Mesendoderm (in vitro differentiated cells): ENCODE data around the gene SAGE1. TPM values are rescaled to one million over a fixed set of nuclear protein-coding genes. Genes with fewer than 3 reads are reported as not detected.
"Not testable (repeated sequence)": the region's sequence is repeated elsewhere in the genome, so short reads cannot be mapped to it uniquely, and the experiment has no call there.

Experiments used
- DNase-seq: peaks from one replicate; pipeline ENCODE4 v3.0.0; 2013
- H2AK5ac ChIP-seq: 2 replicates; pipeline ENCODE4 v1.6.1; 2013; ENCODE audit warnings: low read length, inconsistent platforms
- H2BK120ac ChIP-seq: 2 replicates; pipeline ENCODE4 v1.6.1; 2013; ENCODE audit warnings: low read depth, mild to moderate bottlenecking, low read length, moderate library complexity, mixed read lengths
- H2BK15ac ChIP-seq: replicated peaks from 2 replicates; pipeline ENCODE4 v1.6.1; 2013; ENCODE audit warnings: low read depth, mild to moderate bottlenecking, moderate library complexity
- H2BK5ac ChIP-seq: 2 replicates; pipeline ENCODE4 v1.6.1; 2013; ENCODE audit warnings: low read length, inconsistent platforms
- H3K18ac ChIP-seq: 2 replicates; pipeline ENCODE4 v1.6.1; 2013; ENCODE audit warnings: mild to moderate bottlenecking, low read length, mixed read lengths
- H3K23ac ChIP-seq: one replicate; pipeline ENCODE4 v1.6.1; 2013; ENCODE audit warnings: low read length
- H3K27ac ChIP-seq: 2 replicates; pipeline ENCODE4 v1.5.1; 2013; ENCODE audit warnings: low read depth, mild to moderate bottlenecking, inconsistent platforms, low read length, moderate library complexity
- H3K27me3 ChIP-seq: 2 replicates; pipeline ENCODE4 v1.6.1; 2013; ENCODE audit warnings: low read length, control low read depth, mild to moderate bottlenecking, inconsistent platforms; ENCODE audit not compliant: insufficient read depth, poor library complexity
- H3K36me3 ChIP-seq: 2 replicates; pipeline ENCODE4 v1.6.1; 2013; ENCODE audit warnings: low read length, inconsistent platforms; ENCODE audit not compliant: control insufficient read depth, insufficient read depth
- H3K4ac ChIP-seq: one replicate; pipeline ENCODE4 v1.6.1; 2013; ENCODE audit warnings: low read depth, mild to moderate bottlenecking, low read length, moderate library complexity
- H3K4me1 ChIP-seq: 2 replicates; pipeline ENCODE4 v1.6.1; 2013; ENCODE audit warnings: low read depth, low read length, inconsistent platforms; ENCODE audit not compliant: control insufficient read depth
- H3K4me2 ChIP-seq: 2 replicates; pipeline ENCODE4 v1.6.1; 2013; ENCODE audit warnings: low read length
- H3K4me3 ChIP-seq: 2 replicates; pipeline ENCODE4 v1.5.1; 2013; ENCODE audit warnings: mild to moderate bottlenecking, low read length
- H3K56ac ChIP-seq: one replicate; pipeline ENCODE4 v1.6.1; 2013; ENCODE audit warnings: low read length
- H3K79me1 ChIP-seq: 2 replicates; pipeline ENCODE4 v1.6.1; 2013; ENCODE audit warnings: low read length, inconsistent platforms
- H3K79me2 ChIP-seq: 2 replicates; pipeline ENCODE4 v1.6.1; 2013; ENCODE audit warnings: mild to moderate bottlenecking, low read length; ENCODE audit not compliant: control insufficient read depth, insufficient read depth
- H3K9ac ChIP-seq: 2 replicates; pipeline ENCODE4 v1.6.1; 2013; ENCODE audit warnings: low read length, inconsistent platforms
- H4K5ac ChIP-seq: one replicate; pipeline ENCODE4 v1.6.1; 2013; ENCODE audit warnings: low read length
- H4K8ac ChIP-seq: one replicate; pipeline ENCODE4 v1.6.1; 2013; ENCODE audit warnings: low read depth, mild to moderate bottlenecking, control low read depth, low read length, moderate library complexity
- WGBS: extraction: QIAGEN DNeasy Blood & Tissue Kit; methylation state at CpG from one replicate; pipeline ENCODE4 v1.1.7; 2013; ENCODE audit warnings: low lambda C conversion rate, missing lambda C conversion rate; ENCODE audit not compliant: insufficient coverage; ENCODE audit errors: extremely low coverage; 5-methylcytosine and 5-hydroxymethylcytosine counted together
- polyA plus RNA-seq, 2 experiments: library from polyadenylated mRNA; stranded (reverse); fragments of 200-250 nt; gene quantifications; one replicate each; pipeline ENCODE4 v1.2.3, GENCODE V29; 2013

Gene SAGE1, protein sequence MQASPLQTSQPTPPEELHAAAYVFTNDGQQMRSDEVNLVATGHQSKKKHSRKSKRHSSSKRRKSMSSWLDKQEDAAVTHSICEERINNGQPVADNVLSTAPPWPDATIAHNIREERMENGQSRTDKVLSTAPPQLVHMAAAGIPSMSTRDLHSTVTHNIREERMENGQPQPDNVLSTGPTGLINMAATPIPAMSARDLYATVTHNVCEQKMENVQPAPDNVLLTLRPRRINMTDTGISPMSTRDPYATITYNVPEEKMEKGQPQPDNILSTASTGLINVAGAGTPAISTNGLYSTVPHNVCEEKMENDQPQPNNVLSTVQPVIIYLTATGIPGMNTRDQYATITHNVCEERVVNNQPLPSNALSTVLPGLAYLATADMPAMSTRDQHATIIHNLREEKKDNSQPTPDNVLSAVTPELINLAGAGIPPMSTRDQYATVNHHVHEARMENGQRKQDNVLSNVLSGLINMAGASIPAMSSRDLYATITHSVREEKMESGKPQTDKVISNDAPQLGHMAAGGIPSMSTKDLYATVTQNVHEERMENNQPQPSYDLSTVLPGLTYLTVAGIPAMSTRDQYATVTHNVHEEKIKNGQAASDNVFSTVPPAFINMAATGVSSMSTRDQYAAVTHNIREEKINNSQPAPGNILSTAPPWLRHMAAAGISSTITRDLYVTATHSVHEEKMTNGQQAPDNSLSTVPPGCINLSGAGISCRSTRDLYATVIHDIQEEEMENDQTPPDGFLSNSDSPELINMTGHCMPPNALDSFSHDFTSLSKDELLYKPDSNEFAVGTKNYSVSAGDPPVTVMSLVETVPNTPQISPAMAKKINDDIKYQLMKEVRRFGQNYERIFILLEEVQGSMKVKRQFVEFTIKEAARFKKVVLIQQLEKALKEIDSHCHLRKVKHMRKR
- not detected for polyA plus RNA-seq (2013, experiment 1 of 2)
- polyA plus RNA-seq (2013, experiment 2 of 2) = not detected

DNA sequence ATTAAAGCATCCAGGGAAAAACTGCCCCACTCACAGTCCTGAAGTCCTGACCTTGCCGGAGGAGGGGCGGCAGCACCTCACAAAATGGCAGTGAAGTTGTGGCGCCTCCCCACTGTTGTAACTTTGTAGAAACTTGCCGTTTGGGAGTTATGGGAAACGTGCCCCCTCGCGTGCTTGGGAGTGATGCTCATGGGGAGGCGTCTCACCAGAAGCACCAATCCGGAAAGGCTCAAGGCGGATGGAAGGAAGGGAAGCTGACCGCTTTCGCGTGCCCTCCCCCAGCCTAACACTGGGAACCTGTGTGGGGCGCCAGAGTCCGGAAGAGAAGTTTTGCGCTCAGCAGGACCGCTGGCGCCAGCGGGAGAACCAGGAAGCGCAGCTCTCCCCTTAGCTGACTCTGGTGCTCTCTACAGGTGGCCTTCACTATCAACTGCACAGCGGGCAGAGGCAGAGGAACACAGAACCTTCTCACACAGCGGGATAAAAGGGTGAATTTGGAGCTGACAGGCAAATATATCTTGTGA is at the start of gene SAGE1, which contains the start of gene CT45A10:
Gene SAGE1, plus strand, starts transcription at position 423 of the 524 bp plus-strand sequence. CDS start 2,527 bp downstream, outside the sequence.
Gene CT45A10, minus strand, starts transcription at position 151 of the 524 bp plus-strand sequence. CDS start 8,100 bp downstream, outside the sequence.
- Histone ChIP-seq H2BK5ac (no peak within 1 kb of the TSS), H2BK120ac (no peak within 1 kb of the TSS), H2BK15ac (no peak within 1 kb of the TSS), H4K5ac (no peak within 1 kb of the TSS), H3K27me3 (no peaks in the 10 kb centered on the region), H4K8ac (no peak within 1 kb of the TSS), H3K9ac (no peak within 1 kb of the TSS), H3K36me3 (no peaks in the 10 kb centered on the region), H3K18ac (no peak within 1 kb of the TSS), H3K23ac (no peak within 1 kb of the TSS), H3K4ac (no peak within 1 kb of the TSS), H3K79me1 (no peaks in the 10 kb centered on the region), H3K4me2 (no peak within 1 kb of the TSS), H3K4me1 (no peaks in the 10 kb centered on the region), H2AK5ac (no peak within 1 kb of the TSS), H3K79me2 (no peaks in the 10 kb centered on the region), H3K27ac (no peak within 1 kb of the TSS), H3K4me3 (no peak within 1 kb of the TSS), H3K56ac (no peak within 1 kb of the TSS)
- no CpG with 5 or more reads among the region's 22 CpGs for WGBS
- DNase-seq = no peak

DNA sequence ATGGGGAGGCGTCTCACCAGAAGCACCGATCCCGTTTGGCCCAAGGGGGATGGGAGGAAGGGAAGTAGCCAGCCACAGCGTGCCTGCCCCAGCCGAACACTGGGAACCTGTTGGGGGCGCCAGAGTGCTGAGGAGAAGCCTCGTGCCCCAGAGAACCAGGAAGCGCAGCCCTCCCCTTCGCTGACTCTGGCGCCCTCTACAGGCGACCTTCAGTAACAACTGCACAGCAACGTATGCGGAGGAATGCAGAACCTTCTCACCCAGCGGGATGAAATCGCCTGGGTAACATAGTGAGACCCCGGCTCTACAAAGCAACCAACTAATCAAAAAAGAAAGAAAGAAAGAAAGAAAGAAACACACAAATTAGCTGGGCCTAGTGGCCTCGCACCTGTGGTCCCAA is 39.1 kb upstream of the SAGE1 start, which contains the start of gene CT45A8:
Gene CT45A8, minus strand, starts transcription at position 101 of the 400 bp plus-strand sequence. CDS start 3,755 bp downstream, outside the sequence.
- not testable (repeated sequence) for H3K27ac ChIP-seq, H3K18ac ChIP-seq, H3K4me2 ChIP-seq, H3K9ac ChIP-seq, H3K79me2 ChIP-seq, H4K8ac ChIP-seq, DNase-seq, H3K23ac ChIP-seq, H3K36me3 ChIP-seq, H3K4me1 ChIP-seq, H4K5ac ChIP-seq, H3K27me3 ChIP-seq, H3K79me1 ChIP-seq, H2BK5ac ChIP-seq, H3K56ac ChIP-seq, H3K4ac ChIP-seq, H3K4me3 ChIP-seq, H2BK120ac ChIP-seq, H2AK5ac ChIP-seq, H2BK15ac ChIP-seq
- no CpG with 5 or more reads among the region's 17 CpGs for WGBS

DNA sequence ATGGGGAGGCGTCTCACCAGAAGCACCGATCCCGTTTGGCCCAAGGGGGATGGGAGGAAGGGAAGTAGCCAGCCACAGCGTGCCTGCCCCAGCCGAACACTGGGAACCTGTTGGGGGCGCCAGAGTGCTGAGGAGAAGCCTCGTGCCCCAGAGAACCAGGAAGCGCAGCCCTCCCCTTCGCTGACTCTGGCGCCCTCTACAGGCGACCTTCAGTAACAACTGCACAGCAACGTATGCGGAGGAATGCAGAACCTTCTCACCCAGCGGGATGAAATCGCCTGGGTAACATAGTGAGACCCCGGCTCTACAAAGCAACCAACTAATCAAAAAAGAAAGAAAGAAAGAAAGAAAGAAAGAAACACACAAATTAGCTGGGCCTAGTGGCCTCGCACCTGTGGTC is 21.8 kb upstream of the SAGE1 start, which contains the start of gene CT45A9:
Gene CT45A9, minus strand, starts transcription at position 101 of the 400 bp plus-strand sequence. CDS start 3,751 bp downstream, outside the sequence.
- H3K23ac ChIP-seq, H3K9ac ChIP-seq, H2BK15ac ChIP-seq, H2AK5ac ChIP-seq, H3K4me1 ChIP-seq, H3K79me2 ChIP-seq, H3K27ac ChIP-seq, H3K79me1 ChIP-seq, H4K8ac ChIP-seq, H2BK5ac ChIP-seq, H3K27me3 ChIP-seq, H3K36me3 ChIP-seq, H3K56ac ChIP-seq, H2BK120ac ChIP-seq, H3K4me2 ChIP-seq, H4K5ac ChIP-seq, H3K4ac ChIP-seq, H3K4me3 ChIP-seq, H3K18ac ChIP-seq, DNase-seq: not testable (repeated sequence)
- no CpG with 5 or more reads among the region's 17 CpGs for WGBS

DNA sequence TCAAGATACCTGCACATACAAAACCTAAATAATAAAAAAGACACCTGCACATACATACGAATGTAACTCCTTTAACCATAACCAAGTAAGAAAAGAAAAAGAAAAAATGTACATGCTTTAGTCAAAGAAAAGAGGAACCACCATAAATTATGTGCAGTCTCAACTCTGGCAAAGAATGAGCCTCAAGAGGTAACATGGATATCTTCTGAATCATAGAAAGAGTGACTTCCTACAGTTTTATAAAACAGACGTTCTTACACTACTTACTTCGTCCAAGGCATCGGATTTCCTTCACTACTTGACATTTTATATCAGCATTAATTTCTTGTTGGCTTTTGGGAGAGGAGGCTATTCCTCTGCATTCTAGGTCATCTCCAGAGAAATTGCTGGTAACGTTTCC is 10.8 kb upstream of the SAGE1 start:
- not testable (repeated sequence) for H3K4me2 ChIP-seq, H3K56ac ChIP-seq, H2BK120ac ChIP-seq, H4K8ac ChIP-seq, H2AK5ac ChIP-seq, H3K18ac ChIP-seq, DNase-seq, H4K5ac ChIP-seq, H3K79me1 ChIP-seq, H3K27me3 ChIP-seq, H3K9ac ChIP-seq, H3K27ac ChIP-seq, H2BK5ac ChIP-seq, H3K36me3 ChIP-seq, H3K4me1 ChIP-seq, H3K79me2 ChIP-seq, H2BK15ac ChIP-seq, H3K23ac ChIP-seq, H3K4ac ChIP-seq, H3K4me3 ChIP-seq
- no CpG with 5 or more reads among the region's 5 CpGs for WGBS

DNA sequence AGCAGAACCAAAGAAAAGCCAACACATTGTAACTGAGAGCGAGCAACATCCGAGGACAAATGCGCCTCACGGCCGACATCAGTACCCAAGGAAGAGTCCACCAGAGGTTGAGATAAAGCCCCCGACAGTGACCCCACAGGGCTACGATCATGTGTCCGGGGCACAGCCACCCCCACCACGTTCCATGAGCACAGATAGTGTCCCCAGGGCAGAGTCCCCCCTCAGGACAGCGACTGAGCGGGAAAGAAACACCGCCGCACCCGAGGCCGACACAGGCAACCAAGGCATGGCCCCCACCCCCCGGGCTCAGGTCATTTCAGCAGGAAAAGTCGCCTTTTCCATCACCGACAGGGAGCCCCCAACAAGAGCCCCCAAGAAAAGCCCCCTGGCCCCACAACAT is 5.3 kb upstream of the SAGE1 start:
- not testable (repeated sequence) for H4K8ac ChIP-seq, H2AK5ac ChIP-seq, H3K4me1 ChIP-seq, H4K5ac ChIP-seq, H3K4me2 ChIP-seq, H3K9ac ChIP-seq, H2BK15ac ChIP-seq, H2BK5ac ChIP-seq, H3K79me2 ChIP-seq, H3K23ac ChIP-seq, H2BK120ac ChIP-seq, H3K4me3 ChIP-seq, DNase-seq, H3K4ac ChIP-seq, H3K27me3 ChIP-seq, H3K36me3 ChIP-seq, H3K27ac ChIP-seq, H3K56ac ChIP-seq, H3K79me1 ChIP-seq, H3K18ac ChIP-seq
- whole genome bisulfite sequencing = no CpG with 5 or more reads among the region's 18 CpGs
